GM23338 (cell line): ENCODE data around the gene NUP153. TPM values are rescaled to one million over a fixed set of nuclear protein-coding genes. Genes with fewer than 3 reads are reported as not detected.

Experiments used
- ATAC-seq: fragments of 200-7000 bp; cut with Tn5 transposase; 3 replicates; pipeline ENCODE4 v1.9.1; 2020
- DNase-seq: peaks from one replicate; pipeline ENCODE4 v3.0.0-alpha.2; 2015; ENCODE audit warnings: low spot score
- H2AFZ ChIP-seq: fragments of 200-600 bp; sonication (generic); 2 replicates; pipeline ENCODE4 v1.8.0; 2016; ENCODE audit warnings: antibody characterized with exemption, mild to moderate bottlenecking, moderate library complexity
- H3F3A ChIP-seq: fragments of 200-600 bp; sonication (generic); replicated peaks from 2 replicates; pipeline ENCODE4 v1.8.0; 2017; ENCODE audit warnings: antibody characterized with exemption, mixed run types, low read depth
- H3K27ac ChIP-seq: fragments of 200-600 bp; sonication (generic); 2 replicates; pipeline ENCODE4 v1.6.1; 2016; ENCODE audit warnings: low read depth
- H3K27me3 ChIP-seq: fragments of 200-600 bp; sonication (generic); 2 replicates; pipeline ENCODE4 v1.8.0; 2016; ENCODE audit warnings: mild to moderate bottlenecking, mixed run types, moderate library complexity; ENCODE audit not compliant: insufficient read depth
- H3K36me3 ChIP-seq: fragments of 200-600 bp; sonication (generic); 2 replicates; pipeline ENCODE4 v1.8.0; 2016; ENCODE audit warnings: mild to moderate bottlenecking; ENCODE audit not compliant: insufficient read depth
- H3K4me1 ChIP-seq: fragments of 200-600 bp; sonication (generic); 2 replicates; pipeline ENCODE4 v1.8.0; 2016; ENCODE audit warnings: mild to moderate bottlenecking, moderate library complexity; ENCODE audit not compliant: insufficient read depth
- H3K4me2 ChIP-seq: fragments of 200-600 bp; sonication (generic); 2 replicates; pipeline ENCODE4 v1.7.1; 2017; ENCODE audit warnings: mixed run types
- H3K4me3 ChIP-seq: fragments of 200-600 bp; sonication (generic); 2 replicates; pipeline ENCODE4 v1.6.1; 2016; ENCODE audit warnings: mixed run types
- H3K79me2 ChIP-seq: fragments of 200-600 bp; sonication (generic); replicated peaks from 2 replicates; pipeline ENCODE4 v1.8.0; 2017; ENCODE audit warnings: mild to moderate bottlenecking; ENCODE audit not compliant: insufficient read depth
- H3K9me2 ChIP-seq: fragments of 200-600 bp; sonication (generic); 2 replicates; pipeline ENCODE4 v1.8.0; 2017; ENCODE audit not compliant: insufficient read depth
- H4K20me1 ChIP-seq: fragments of 200-600 bp; sonication (generic); replicated peaks from 2 replicates; pipeline ENCODE4 v1.8.0; 2017; ENCODE audit warnings: mild to moderate bottlenecking; ENCODE audit not compliant: insufficient read depth
- H3K27ac Mint-ChIP-seq: 2 replicates; pipeline ENCODE4 v1.8.0; 2020; ENCODE audit warnings: inconsistent platforms, mild to moderate bottlenecking, moderate library complexity, mixed read lengths
- H3K27me3 Mint-ChIP-seq: 3 replicates; pipeline ENCODE4 v1.8.0; 2022; ENCODE audit warnings: low read depth, mild to moderate bottlenecking, moderate library complexity, mixed read lengths, inconsistent platforms; ENCODE audit not compliant: insufficient read depth, poor library complexity
- H3K36me3 Mint-ChIP-seq: 3 replicates; pipeline ENCODE4 v1.8.0; 2021; ENCODE audit warnings: low read depth, mild to moderate bottlenecking, inconsistent platforms, moderate library complexity, mixed read lengths
- H3K4me1 Mint-ChIP-seq: 3 replicates; pipeline ENCODE4 v1.8.0; 2020; ENCODE audit warnings: mild to moderate bottlenecking, inconsistent platforms, mixed read lengths
- H3K4me3 Mint-ChIP-seq: 3 replicates; pipeline ENCODE4 v1.8.0; 2021; ENCODE audit warnings: moderate library complexity, mild to moderate bottlenecking, inconsistent platforms, mixed read lengths
- H3K9me3 Mint-ChIP-seq: 3 replicates; pipeline ENCODE4 v1.8.0; 2020; ENCODE audit warnings: moderate library complexity, mild to moderate bottlenecking, inconsistent platforms, mixed read lengths
- CREB1 ChIP-seq: fragments of 250-450 bp; sonication (Bioruptor Pico); IDR thresholded peaks from 2 replicates; pipeline ENCODE4 v1.5.0; 2020; ENCODE audit warnings: low read depth, mild to moderate bottlenecking, moderate library complexity
- CTCF ChIP-seq, 2 experiments: fragments of 200-600 bp in 1 of 2; sonication (generic) in 1 of 2; conservative IDR thresholded peaks; 2 replicates each; pipeline versions ENCODE4 v1.5.1 to v1.6.1; 2016 to 2017; ENCODE audit warnings: antibody characterized with exemption in 2 of 2, low read depth in 2 of 2, mild to moderate bottlenecking in 2 of 2, moderate library complexity in 1 of 2
- ETS1 ChIP-seq: IDR thresholded peaks from 2 replicates; pipeline ENCODE4 v1.6.1; 2016; ENCODE audit warnings: antibody characterized with exemption
- EZH2 ChIP-seq: fragments of 200-600 bp; sonication (generic); IDR thresholded peaks from one replicate; pipeline ENCODE4 v1.8.0; 2017; ENCODE audit warnings: antibody characterized with exemption, mild to moderate bottlenecking, low read depth; ENCODE audit not compliant: unreplicated experiment
- EZH2phosphoT487 ChIP-seq: fragments of 200-600 bp; sonication (generic); IDR thresholded peaks from one replicate; pipeline ENCODE4 v1.8.1; 2018; ENCODE audit warnings: antibody characterized with exemption; ENCODE audit not compliant: unreplicated experiment
- POLR2AphosphoS5 ChIP-seq: IDR thresholded peaks from 2 replicates; pipeline ENCODE4 v1.6.1; 2016; ENCODE audit warnings: antibody characterized with exemption, low read depth
- STAT1 ChIP-seq: IDR thresholded peaks from one replicate; pipeline ENCODE4 v1.6.1; 2016; ENCODE audit warnings: antibody characterized with exemption; ENCODE audit not compliant: unreplicated experiment
- ZNF114 ChIP-seq: fragments of 250-450 bp; sonication (Bioruptor Pico); IDR thresholded peaks from 2 replicates; pipeline ENCODE4 v1.5.0; 2020; ENCODE audit warnings: mild to moderate bottlenecking, moderate library complexity
- ZNF331 ChIP-seq: fragments of 250-450 bp; sonication (Bioruptor Pico); IDR thresholded peaks from 2 replicates; pipeline ENCODE4 v1.5.0; 2020; ENCODE audit warnings: low read depth, mild to moderate bottlenecking, moderate library complexity
- polyA plus RNA-seq: library from polyadenylated mRNA; unstranded; fragments of >200 nt; fragmentation: Nextera tagmentation; extraction: Ambion mirVana; gene quantifications from 2 replicates; pipeline ENCODE4 v1.2.1, GENCODE V29; 2016
- total RNA-seq: library from RNA; depleted of rRNA; stranded (reverse); fragments of >200 nt; shearing (Covaris generic); gene quantifications from 2 replicates; pipeline ENCODE4 v1.2.3, GENCODE V29; 2014
- TF ChIP-seq, protein P1 (sequence below): fragments of 250-450 bp; sonication (Bioruptor Pico); IDR thresholded peaks from 2 replicates; pipeline ENCODE4 v1.5.0; 2020; ENCODE audit warnings: mild to moderate bottlenecking, moderate library complexity

Gene NUP153
- total and polyA plus RNA-seq, 2 experiments from 2014 or later, result 23.8 to 88.4 TPM

DNA sequence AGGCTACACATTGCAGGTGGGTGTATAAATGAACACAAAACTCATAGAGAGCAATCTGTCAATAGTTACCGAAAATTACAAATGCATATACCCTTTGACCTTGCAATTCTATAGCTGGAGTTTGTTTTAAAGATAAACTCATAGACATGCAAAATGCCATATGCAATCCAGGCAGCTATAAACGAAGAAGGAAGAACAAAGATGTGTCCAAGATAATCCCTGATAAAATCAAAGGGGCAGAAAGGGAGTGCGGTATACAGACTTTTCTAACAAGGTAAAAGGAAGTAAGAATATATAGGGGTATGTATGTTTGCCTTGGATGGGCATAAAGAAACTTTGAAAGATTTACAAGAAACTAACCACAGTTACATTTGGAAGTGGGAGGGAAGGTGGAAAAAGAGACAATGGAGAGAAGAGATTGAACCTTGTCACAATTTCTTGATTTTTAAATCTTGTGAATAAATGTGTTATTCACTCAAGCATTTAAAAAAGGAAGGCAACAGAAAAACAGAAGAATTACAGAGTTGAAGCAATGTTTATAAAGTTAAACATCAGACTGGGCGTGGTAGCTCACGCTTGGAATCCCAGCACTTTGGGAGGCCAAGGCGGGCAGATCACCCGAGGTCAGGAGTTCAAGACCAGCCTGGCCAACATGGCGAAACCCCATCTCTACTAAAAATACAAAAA, 76.8 kb downstream of the NUP153 start:
- peaks cover 22% of the 10 kb centered on the region for H4K20me1 ChIP-seq
- H3F3A ChIP-seq, result no peaks in the 10 kb centered on the region; the same call in 1 of the 2 replicates
- DNase-seq (no peak), ATAC-seq (no peak)
- H3K79me2 ChIP-seq, result peaks cover 65% of the 10 kb centered on the region
- TF ChIP-seq POLR2AphosphoS5, result no peak
- TF ChIP-seq ETS1, result no peak
- no peak for TF ChIP-seq CTCF (conservative IDR thresholded peaks at IDR 0.05; ENCODE audit: low read depth in 2 of 2)
- no peak for TF ChIP-seq EZH2
- no peak for TF ChIP-seq ZNF114 (CRISPR knock-in tag)
- TF ChIP-seq STAT1, result no peak
- no peak for TF ChIP-seq ZNF331
- no peak for TF ChIP-seq EZH2phosphoT487
- no peak for TF ChIP-seq CREB1 (CRISPR knock-in tag)
- H2AFZ ChIP-seq, result no peak overlapping the region
- H3K4me1 ChIP-seq, result no peaks in the 10 kb centered on the region
- no peaks in the 10 kb centered on the region for H3K27me3 ChIP-seq
- Mint-ChIP-seq H3K27me3 (peaks cover 3% of the 10 kb centered on the region), H3K4me1 (no peaks in the 10 kb centered on the region), H3K27ac (no peak overlapping the region), H3K36me3 (peaks cover 83% of the 10 kb centered on the region), H3K4me3 (no peak overlapping the region), H3K9me3 (no peaks in the 10 kb centered on the region)
- H3K4me2 ChIP-seq, result no peak overlapping the region
- H3K27ac ChIP-seq, result no peak overlapping the region
- peaks cover 61% of the 10 kb centered on the region for H3K36me3 ChIP-seq
- H3K9me2 ChIP-seq, result no peaks in the 10 kb centered on the region
- no peak overlapping the region for H3K4me3 ChIP-seq

GRCh38 chr6:17628873-17629272, 77.9 kb downstream of the NUP153 start:
- no peaks in the 10 kb centered on the region for H3K27me3 ChIP-seq
- H3F3A ChIP-seq, result no peaks in the 10 kb centered on the region; the same call in 1 of the 2 replicates
- peaks cover 3% of the 10 kb centered on the region for H3K27me3 Mint-ChIP-seq
- H3K4me2 ChIP-seq, result no peak overlapping the region
- H3K36me3 ChIP-seq, result peaks cover 69% of the 10 kb centered on the region
- H3K4me3 ChIP-seq, result no peak overlapping the region
- H3K27ac Mint-ChIP-seq, result no peak overlapping the region
- no peak for DNase-seq
- no peaks in the 10 kb centered on the region for H3K9me3 Mint-ChIP-seq
- H3K4me1 ChIP-seq, result no peaks in the 10 kb centered on the region
- H3K9me2 ChIP-seq, result no peaks in the 10 kb centered on the region
- H3K79me2 ChIP-seq, result peaks cover 59% of the 10 kb centered on the region
- peaks cover 22% of the 10 kb centered on the region for H4K20me1 ChIP-seq
- ATAC-seq, result no peak
- peaks cover 85% of the 10 kb centered on the region for H3K36me3 Mint-ChIP-seq
- no peak overlapping the region for H3K4me3 Mint-ChIP-seq
- no peak overlapping the region for H2AFZ ChIP-seq
- no peak overlapping the region for H3K27ac ChIP-seq
- no peaks in the 10 kb centered on the region for H3K4me1 Mint-ChIP-seq
- TF ChIP-seq EZH2 (no peak), STAT1 (no peak), POLR2AphosphoS5 (no peak), EZH2phosphoT487 (no peak)
- TF ChIP-seq, protein P1, sequence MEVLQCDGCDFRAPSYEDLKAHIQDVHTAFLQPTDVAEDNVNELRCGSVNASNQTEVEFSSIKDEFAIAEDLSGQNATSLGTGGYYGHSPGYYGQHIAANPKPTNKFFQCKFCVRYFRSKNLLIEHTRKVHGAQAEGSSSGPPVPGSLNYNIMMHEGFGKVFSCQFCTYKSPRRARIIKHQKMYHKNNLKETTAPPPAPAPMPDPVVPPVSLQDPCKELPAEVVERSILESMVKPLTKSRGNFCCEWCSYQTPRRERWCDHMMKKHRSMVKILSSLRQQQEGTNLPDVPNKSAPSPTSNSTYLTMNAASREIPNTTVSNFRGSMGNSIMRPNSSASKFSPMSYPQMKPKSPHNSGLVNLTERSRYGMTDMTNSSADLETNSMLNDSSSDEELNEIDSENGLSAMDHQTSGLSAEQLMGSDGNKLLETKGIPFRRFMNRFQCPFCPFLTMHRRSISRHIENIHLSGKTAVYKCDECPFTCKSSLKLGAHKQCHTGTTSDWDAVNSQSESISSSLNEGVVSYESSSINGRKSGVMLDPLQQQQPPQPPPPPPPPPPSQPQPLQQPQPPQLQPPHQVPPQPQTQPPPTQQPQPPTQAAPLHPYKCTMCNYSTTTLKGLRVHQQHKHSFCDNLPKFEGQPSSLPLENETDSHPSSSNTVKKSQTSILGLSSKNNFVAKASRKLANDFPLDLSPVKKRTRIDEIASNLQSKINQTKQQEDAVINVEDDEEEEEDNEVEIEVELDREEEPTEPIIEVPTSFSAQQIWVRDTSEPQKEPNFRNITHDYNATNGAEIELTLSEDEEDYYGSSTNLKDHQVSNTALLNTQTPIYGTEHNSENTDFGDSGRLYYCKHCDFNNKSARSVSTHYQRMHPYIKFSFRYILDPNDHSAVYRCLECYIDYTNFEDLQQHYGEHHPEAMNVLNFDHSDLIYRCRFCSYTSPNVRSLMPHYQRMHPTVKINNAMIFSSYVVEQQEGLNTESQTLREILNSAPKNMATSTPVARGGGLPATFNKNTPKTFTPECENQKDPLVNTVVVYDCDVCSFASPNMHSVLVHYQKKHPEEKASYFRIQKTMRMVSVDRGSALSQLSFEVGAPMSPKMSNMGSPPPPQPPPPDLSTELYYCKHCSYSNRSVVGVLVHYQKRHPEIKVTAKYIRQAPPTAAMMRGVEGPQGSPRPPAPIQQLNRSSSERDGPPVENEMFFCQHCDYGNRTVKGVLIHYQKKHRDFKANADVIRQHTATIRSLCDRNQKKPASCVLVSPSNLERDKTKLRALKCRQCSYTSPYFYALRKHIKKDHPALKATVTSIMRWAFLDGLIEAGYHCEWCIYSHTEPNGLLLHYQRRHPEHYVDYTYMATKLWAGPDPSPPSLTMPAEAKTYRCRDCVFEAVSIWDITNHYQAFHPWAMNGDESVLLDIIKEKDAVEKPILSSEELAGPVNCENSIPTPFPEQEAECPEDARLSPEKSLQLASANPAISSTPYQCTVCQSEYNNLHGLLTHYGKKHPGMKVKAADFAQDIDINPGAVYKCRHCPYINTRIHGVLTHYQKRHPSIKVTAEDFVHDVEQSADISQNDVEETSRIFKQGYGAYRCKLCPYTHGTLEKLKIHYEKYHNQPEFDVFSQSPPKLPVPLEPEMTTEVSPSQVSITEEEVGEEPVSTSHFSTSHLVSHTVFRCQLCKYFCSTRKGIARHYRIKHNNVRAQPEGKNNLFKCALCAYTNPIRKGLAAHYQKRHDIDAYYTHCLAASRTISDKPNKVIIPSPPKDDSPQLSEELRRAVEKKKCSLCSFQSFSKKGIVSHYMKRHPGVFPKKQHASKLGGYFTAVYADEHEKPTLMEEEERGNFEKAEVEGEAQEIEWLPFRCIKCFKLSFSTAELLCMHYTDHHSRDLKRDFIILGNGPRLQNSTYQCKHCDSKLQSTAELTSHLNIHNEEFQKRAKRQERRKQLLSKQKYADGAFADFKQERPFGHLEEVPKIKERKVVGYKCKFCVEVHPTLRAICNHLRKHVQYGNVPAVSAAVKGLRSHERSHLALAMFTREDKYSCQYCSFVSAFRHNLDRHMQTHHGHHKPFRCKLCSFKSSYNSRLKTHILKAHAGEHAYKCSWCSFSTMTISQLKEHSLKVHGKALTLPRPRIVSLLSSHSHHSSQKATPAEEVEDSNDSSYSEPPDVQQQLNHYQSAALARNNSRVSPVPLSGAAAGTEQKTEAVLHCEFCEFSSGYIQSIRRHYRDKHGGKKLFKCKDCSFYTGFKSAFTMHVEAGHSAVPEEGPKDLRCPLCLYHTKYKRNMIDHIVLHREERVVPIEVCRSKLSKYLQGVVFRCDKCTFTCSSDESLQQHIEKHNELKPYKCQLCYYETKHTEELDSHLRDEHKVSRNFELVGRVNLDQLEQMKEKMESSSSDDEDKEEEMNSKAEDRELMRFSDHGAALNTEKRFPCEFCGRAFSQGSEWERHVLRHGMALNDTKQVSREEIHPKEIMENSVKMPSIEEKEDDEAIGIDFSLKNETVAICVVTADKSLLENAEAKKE (CRISPR knock-in tag), result no peak
